GM06990 (cell line): ENCODE results near the gene CSMD2.

Source experiments
- DNase-seq: peaks from one replicate; pipeline ENCODE4 v3.0.0-alpha.2; 2011; ENCODE audit not compliant: insufficient read length; ENCODE audit errors: extremely low read depth
- H3K27me3 ChIP-seq: replicated peaks from 2 replicates; pipeline ENCODE4 v1.6.0; 2011; ENCODE audit warnings: low read length; ENCODE audit not compliant: control insufficient read depth, insufficient read depth
- H3K36me3 ChIP-seq: 2 replicates; pipeline ENCODE4 v1.5.1; 2011; ENCODE audit warnings: low read length; ENCODE audit not compliant: control insufficient read depth, insufficient read depth
- H3K4me3 ChIP-seq: replicated peaks from 2 replicates; pipeline ENCODE4 v1.5.1; 2011; ENCODE audit warnings: low read depth, mild to moderate bottlenecking, control low read depth, low read length
- CTCF ChIP-seq: IDR thresholded peaks from 2 replicates; pipeline ENCODE4 v1.5.1; 2011; ENCODE audit warnings: low read length, control low read depth, mild to moderate bottlenecking, inconsistent platforms; ENCODE audit not compliant: insufficient read depth, poor library complexity, severe bottlenecking

The CSMD2 gene

GRCh38 chr1:34164771-34165391, at the start of gene CSMD2:
Gene CSMD2, minus strand, starts transcription at chr1:34165230. Its CDS starts 133 bp downstream, at chr1:34165097.
- no peak for TF ChIP-seq CTCF
- H3K4me3 ChIP-seq: no peak within 1 kb of the TSS
- H3K36me3 ChIP-seq: no peaks in the 10 kb centered on the region
- DNase-seq: no peak
- H3K27me3 ChIP-seq: peaks cover 2% of the 10 kb centered on the region

GRCh38 chr1:34213956-34214355, 48.9 kb upstream of the CSMD2 start:
- no peak for DNase-seq
- H3K4me3 ChIP-seq: no peak overlapping the region
- H3K36me3 ChIP-seq: no peaks in the 10 kb centered on the region
- no peaks in the 10 kb centered on the region; the same call in 1 of the 2 replicates for H3K27me3 ChIP-seq
- no peak for TF ChIP-seq CTCF

DNA sequence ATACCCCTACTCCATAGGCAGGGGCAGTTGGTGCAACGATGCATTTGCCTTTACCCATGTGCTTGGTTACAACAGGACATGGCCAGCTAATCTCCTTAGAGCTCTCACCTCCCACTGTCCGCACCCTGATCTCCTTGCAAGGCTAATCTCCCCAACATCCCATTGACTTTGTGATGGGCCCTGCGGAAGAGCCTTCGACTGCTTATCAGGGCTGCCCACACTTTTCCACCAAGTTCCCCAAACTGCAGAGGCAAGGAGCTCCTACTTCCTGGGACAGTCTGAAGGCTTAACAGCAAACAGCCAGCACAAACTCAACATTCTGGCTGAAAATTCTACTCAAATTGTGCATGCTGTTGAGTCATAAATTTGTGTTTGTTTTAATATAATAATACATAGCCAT, 47.6 kb upstream of the CSMD2 start:
- TF ChIP-seq CTCF: no peak
- Histone ChIP-seq H3K27me3 (no peaks in the 10 kb centered on the region), H3K4me3 (no peak overlapping the region), H3K36me3 (no peaks in the 10 kb centered on the region)
- no peak for DNase-seq

DNA sequence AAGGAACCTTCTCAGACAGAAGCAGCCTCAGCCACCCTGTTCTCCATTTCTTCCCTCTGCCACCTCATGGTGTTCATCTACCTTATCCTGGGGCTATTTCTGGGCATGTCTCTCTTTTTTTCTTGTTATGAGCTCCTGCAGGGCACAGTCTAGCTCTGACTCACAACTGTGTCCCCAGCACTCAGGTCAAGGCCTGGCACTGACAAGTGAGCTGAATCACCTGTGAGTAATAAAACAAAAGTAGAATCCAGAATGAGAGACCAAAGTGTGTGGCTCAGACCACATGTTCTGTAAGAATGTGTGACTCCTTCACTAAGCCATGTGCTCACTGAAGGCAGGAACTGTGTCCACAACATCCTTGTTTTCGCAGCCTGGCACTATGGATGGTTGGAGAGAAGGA, 34.9 kb upstream of the CSMD2 start:
- H3K36me3 ChIP-seq: no peaks in the 10 kb centered on the region
- no peak overlapping the region for H3K4me3 ChIP-seq
- no peaks in the 10 kb centered on the region; the same call in 1 of the 2 replicates for H3K27me3 ChIP-seq
- no peak for DNase-seq
- no peak for TF ChIP-seq CTCF

- DNase-seq: no peak
- Histone ChIP-seq H3K36me3 (no peaks in the 10 kb centered on the region), H3K27me3 (no peaks in the 10 kb centered on the region), H3K4me3 (no peak overlapping the region)
- TF ChIP-seq CTCF: no peak
Measured at GRCh38 chr1:34192621-34193020, 27.6 kb upstream of the CSMD2 start.

GRCh38 chr1:34190692-34191091, 25.7 kb upstream of the CSMD2 start:
- H3K36me3 ChIP-seq: no peaks in the 10 kb centered on the region
- no peak for DNase-seq
- TF ChIP-seq CTCF: no peak

More at GRCh38 chr1:34190692-34191091, 25.7 kb upstream of the CSMD2 start:
- no peaks in the 10 kb centered on the region; the same call in 1 of the 2 replicates for H3K27me3 ChIP-seq
- no peak overlapping the region for H3K4me3 ChIP-seq
